Activated B cell treated with CpG ODN at 0.5 μM for 24 hours (primary cell): ENCODE data around the gene NANS. TPM values are rescaled to one million over a fixed set of nuclear protein-coding genes. Genes with fewer than 3 reads are reported as not detected.
A peak's percentile ranks its signal among the peaks of the same experiment; 100 is the strongest.
"Not testable (repeated sequence)": the region's sequence is repeated elsewhere in the genome, so short reads cannot be mapped to it uniquely, and the experiment has no call there.

Experiments
- ATAC-seq: fragments of 200-7000 bp; cut with Tn5 transposase; one replicate; pipeline ENCODE4 v1.10.0; 2021; ENCODE audit warnings: low read depth, mild to moderate bottlenecking, moderate library complexity
- CTCF ChIA-PET: fragments of 350-600 bp; sonication (Branson Sonifier 250); formaldehyde crosslinking; loops from one replicate; lab custom pipeline; 2021; ENCODE audit warnings: antibody characterized with exemption; lab: Charles Lee
- POLR2A ChIA-PET: fragments of 350-600 bp; sonication (Branson Sonifier 250); formaldehyde crosslinking; loops from one replicate; lab custom pipeline; 2021; ENCODE audit warnings: antibody characterized with exemption; lab: Charles Lee
- DNase-seq: peaks from one replicate; pipeline ENCODE4 v3.0.0; 2022
- H3K27ac Mint-ChIP-seq: one replicate; pipeline ENCODE4 v1.8.0; 2020; ENCODE audit warnings: mixed read lengths
- H3K27me3 Mint-ChIP-seq: one replicate; pipeline ENCODE4 v1.8.0; 2021; ENCODE audit warnings: mixed read lengths
- H3K36me3 Mint-ChIP-seq: one replicate; pipeline ENCODE4 v1.8.0; 2021; ENCODE audit warnings: low read depth, mixed read lengths
- H3K4me1 Mint-ChIP-seq: one replicate; pipeline ENCODE4 v1.8.0; 2021; ENCODE audit warnings: mixed read lengths
- H3K4me3 Mint-ChIP-seq: one replicate; pipeline ENCODE4 v1.8.0; 2020; ENCODE audit warnings: mild to moderate bottlenecking, mixed read lengths
- H3K9me3 Mint-ChIP-seq: one replicate; pipeline ENCODE4 v1.8.0; 2020; ENCODE audit warnings: mixed read lengths
- intact Hi-C: fragments of 100-400 bp; cut with micrococcal nuclease; formaldehyde crosslinking; loops from one replicate; pipeline ENCODE4 v1.15.1; 2024
- total RNA-seq: library from RNA; stranded (reverse); gene quantifications from 2 replicates; pipeline ENCODE4 v1.2.3, GENCODE V29; 2022
- TF ChIP-seq, protein P1 (sequence below): fragments of 200-600 bp; IDR thresholded peaks from one replicate; pipeline ENCODE4 v1.8.0; 2022; ENCODE audit warnings: antibody characterized with exemption, mild to moderate bottlenecking

Gene NANS
- total RNA-seq, 1 donor from 2014 or later: 21.8 TPM

GRCh38 chr9:98087420-98088354 is 31.2 kb downstream of the NANS start:
- intact Hi-C loops: loop anchor here (1.0 to 5.0 kb wide), 4 partner anchors 15 to 170 kb away; partner anchors contain the start of genes CORO2A and TBC1D2
- POLR2A ChIA-PET: interaction anchor here (0.9 to 1.1 kb wide), 2 partner anchors 20 to 31 kb away, joined by 3 to 4 read pairs; partner anchors contain the start of gene NANS
- H3K4me3 Mint-ChIP-seq: peak overlapping the region; percentile 74
- DNase-seq (peak; percentile 74), ATAC-seq (peak; percentile 84)
- H3K9me3 Mint-ChIP-seq: no peaks in the 10 kb centered on the region
- TF ChIP-seq, protein P1, sequence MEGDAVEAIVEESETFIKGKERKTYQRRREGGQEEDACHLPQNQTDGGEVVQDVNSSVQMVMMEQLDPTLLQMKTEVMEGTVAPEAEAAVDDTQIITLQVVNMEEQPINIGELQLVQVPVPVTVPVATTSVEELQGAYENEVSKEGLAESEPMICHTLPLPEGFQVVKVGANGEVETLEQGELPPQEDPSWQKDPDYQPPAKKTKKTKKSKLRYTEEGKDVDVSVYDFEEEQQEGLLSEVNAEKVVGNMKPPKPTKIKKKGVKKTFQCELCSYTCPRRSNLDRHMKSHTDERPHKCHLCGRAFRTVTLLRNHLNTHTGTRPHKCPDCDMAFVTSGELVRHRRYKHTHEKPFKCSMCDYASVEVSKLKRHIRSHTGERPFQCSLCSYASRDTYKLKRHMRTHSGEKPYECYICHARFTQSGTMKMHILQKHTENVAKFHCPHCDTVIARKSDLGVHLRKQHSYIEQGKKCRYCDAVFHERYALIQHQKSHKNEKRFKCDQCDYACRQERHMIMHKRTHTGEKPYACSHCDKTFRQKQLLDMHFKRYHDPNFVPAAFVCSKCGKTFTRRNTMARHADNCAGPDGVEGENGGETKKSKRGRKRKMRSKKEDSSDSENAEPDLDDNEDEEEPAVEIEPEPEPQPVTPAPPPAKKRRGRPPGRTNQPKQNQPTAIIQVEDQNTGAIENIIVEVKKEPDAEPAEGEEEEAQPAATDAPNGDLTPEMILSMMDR: no peak
- peaks cover 32% of the 10 kb centered on the region for H3K36me3 Mint-ChIP-seq
- peaks cover 25% of the 10 kb centered on the region for H3K4me1 Mint-ChIP-seq
- CTCF ChIA-PET: no interaction called here
- H3K27ac Mint-ChIP-seq: peak overlapping the region; percentile 50
- H3K27me3 Mint-ChIP-seq: no peaks in the 10 kb centered on the region

DNA sequence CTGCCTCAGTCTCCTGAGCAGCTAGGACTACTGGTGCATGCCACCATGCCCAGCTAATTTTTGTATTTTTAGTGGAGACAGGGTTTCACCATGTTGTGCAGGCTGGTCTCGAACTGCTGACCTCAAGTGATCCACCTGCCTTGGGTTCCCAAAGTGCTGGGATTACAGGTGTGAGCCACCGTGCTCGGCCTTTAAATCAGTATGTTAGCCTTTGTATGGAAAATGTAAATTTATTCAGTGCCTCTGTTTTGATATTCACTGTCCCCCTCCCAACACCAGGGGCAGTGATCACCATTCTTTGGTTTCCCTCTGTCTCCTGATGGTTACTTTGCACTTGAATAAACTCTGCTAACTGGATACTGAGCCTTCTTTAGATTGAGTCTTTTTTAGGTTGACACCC is 34.1 kb downstream of the NANS start:
- H3K4me1 Mint-ChIP-seq: peaks cover 23% of the 10 kb centered on the region

DNA sequence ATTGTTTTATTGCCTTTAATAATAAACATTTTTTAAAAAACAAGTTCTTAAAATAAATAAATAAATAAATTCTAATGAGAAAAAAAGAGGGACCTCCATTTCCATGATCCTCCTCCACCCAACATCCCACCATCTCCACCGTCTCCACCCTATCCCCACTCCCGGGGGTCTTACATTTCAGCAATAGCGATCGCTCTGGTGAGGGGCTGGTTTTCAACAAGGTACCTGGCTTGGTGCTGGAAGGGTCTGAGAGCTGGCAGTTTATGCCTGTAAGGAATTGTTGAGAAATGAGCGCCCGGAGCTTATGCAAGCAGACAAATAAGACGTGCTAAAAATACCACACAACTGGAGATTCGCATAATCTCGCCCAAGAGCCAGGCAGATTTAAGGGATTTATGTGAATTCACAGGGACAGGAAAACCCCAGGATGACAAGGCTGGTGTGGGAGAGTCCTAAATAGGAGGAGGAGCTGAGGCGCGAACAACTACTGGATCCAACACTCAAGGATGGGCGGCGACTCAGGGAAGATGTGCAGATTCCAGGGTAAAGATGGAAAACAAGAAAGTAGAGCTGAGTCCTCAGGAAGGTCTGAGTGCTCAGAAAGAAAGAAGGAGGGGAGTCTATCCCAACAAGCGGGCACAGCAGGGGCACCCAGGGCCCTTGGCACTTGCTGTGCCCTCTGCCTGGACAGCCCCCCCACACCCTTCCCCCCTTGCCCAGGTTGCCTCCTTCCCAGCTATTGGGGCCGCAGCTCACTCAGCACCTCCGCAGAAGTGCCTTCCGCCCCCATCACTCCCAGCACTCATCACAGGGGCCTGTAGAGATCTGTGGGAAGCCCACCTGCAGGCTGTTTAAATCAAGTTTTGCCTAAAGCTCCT is 35.4 kb downstream of the NANS start:
- Mint-ChIP-seq H3K9me3 (no peaks in the 10 kb centered on the region), H3K4me3 (no peak overlapping the region), H3K4me1 (peaks cover 10% of the 10 kb centered on the region), H3K27ac (no peak overlapping the region), H3K27me3 (no peaks in the 10 kb centered on the region), H3K36me3 (peaks cover 28% of the 10 kb centered on the region)
- TF ChIP-seq, protein P1: no peak
- ChIA-PET POLR2A (no interaction called here), CTCF (interaction anchor here (1.0 kb wide), 1 partner anchor 18 kb away, joined by 3 read pairs; no protein-coding TSS in a partner anchor)
- intact Hi-C loops: no loop called here
- DNase-seq (no peak), ATAC-seq (no peak)

More for the DNA sequence above, 34.1 kb downstream of the NANS start:
- intact Hi-C loops, H3K27me3 Mint-ChIP-seq, CTCF ChIA-PET, H3K9me3 Mint-ChIP-seq, POLR2A ChIA-PET, H3K4me3 Mint-ChIP-seq, H3K27ac Mint-ChIP-seq, ATAC-seq, DNase-seq: not testable (repeated sequence)
- peaks cover 27% of the 10 kb centered on the region for H3K36me3 Mint-ChIP-seq

- Mint-ChIP-seq H3K27me3 (no peaks in the 10 kb centered on the region), H3K36me3 (peaks cover 31% of the 10 kb centered on the region), H3K4me3 (no peak overlapping the region), H3K9me3 (no peaks in the 10 kb centered on the region), H3K4me1 (peaks cover 12% of the 10 kb centered on the region), H3K27ac (no peak overlapping the region)
- DNase-seq (no peak), ATAC-seq (no peak)
- TF ChIP-seq, protein P1: no peak
- ChIA-PET POLR2A (interaction anchor here (0.6 kb wide), 1 partner anchor 83 kb away, joined by 8 read pairs; no protein-coding TSS in a partner anchor), CTCF (interaction anchor here (1.0 kb wide), 1 partner anchor 19 kb away, joined by 3 read pairs; no protein-coding TSS in a partner anchor)
- intact Hi-C loops: no loop called here
Measured at GRCh38 chr9:98092613-98092931, 36.0 kb downstream of the NANS start.

- ChIA-PET CTCF (no interaction called here), POLR2A (no interaction called here)
- no peak for DNase-seq
- peaks cover 19% of the 10 kb centered on the region for H3K4me1 Mint-ChIP-seq
- TF ChIP-seq, protein P1: no peak
- no peak overlapping the region for H3K27ac Mint-ChIP-seq
- H3K4me3 Mint-ChIP-seq: no peak overlapping the region
- H3K27me3 Mint-ChIP-seq: no peaks in the 10 kb centered on the region
- H3K9me3 Mint-ChIP-seq: no peaks in the 10 kb centered on the region
- H3K36me3 Mint-ChIP-seq: peaks cover 36% of the 10 kb centered on the region
- intact Hi-C loops: no loop called here
- ATAC-seq: no peak
Measured at GRCh38 chr9:98094316-98094715, 37.8 kb downstream of the NANS start.
